Measurements from ENCODE around the gene SVOPL.

Gene SVOPL

DNA sequence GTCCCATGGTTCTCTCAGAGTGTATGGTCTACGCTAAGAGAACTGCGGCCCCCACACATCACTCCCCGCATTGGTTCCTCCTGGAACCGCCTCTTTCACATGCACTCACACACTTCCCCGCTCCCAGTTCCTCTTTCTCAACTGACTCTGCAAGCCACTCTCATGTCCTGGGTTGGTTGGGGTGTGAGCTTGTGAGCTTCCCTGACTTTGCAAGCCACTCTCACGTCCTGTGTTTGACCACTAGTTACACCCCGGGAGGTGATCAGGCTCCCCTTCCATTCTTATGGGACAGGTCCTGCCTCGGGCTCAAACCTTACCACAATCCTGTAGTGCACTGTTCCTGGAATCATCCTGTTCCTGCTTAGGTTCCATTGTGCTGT lies 136.1 kb downstream of the SVOPL start:
- DNase-seq = no peak

DNA sequence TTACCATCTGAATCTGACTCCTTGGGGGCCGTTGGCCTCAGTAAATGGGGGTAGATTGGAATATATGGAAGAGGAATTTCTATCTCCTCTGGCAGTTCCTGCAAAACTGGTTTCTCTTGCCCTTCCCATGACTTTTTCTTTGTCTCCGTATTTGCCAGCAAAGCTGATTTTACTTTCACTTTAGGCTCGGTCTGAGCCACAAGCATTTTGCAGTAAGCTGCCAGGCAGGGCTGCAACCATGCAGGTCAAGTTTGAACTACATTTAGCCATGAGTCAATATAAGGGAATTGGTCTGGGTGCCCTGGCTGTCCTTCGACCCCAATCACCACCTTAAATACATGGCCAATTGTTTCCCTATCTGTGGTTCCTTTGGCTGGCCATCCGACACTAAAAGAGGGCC lies 136.8 kb downstream of the SVOPL start:
- no peak for DNase-seq

DNA sequence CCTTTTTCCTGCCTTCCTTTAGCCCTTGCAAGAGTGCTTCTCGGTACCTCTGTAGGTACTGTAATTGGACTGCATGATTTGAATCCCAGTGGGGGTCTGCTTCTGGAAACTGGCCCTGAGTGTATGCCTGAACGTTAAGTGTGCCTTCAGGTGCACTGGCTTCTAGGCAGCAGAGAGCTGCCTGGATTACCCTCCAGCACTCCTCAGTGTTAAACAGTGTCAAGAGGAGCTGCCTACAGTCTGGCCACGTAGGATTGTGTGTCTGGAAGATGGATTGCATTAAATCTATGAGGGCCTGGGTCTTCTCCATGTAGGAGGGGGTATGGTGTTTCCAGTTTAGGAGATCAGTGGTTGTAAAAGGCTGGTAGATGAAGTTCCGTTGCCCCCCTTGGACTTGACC lies 137.4 kb downstream of the SVOPL start:
- no peak for DNase-seq

DNA sequence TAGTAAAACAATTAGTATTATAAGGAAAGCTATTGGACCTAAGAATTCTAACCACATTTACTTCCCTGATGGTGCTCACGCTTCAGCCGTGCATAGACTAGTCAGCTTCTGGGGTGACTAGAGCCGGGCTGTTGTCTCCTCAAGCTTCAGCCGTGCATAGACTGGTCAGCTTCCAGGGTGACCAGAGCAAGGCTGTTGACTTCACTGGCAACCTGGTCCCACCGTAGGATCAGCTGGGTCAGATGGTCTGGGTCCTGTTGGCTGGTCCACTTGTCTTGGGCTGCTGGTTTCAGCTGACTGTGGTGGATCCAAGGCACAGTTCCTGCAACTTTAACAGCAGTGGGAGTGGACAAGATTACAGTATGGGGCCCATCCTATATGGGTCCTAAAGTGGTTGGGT lies 141.7 kb downstream of the SVOPL start:
- DNase-seq = no peak

DNA sequence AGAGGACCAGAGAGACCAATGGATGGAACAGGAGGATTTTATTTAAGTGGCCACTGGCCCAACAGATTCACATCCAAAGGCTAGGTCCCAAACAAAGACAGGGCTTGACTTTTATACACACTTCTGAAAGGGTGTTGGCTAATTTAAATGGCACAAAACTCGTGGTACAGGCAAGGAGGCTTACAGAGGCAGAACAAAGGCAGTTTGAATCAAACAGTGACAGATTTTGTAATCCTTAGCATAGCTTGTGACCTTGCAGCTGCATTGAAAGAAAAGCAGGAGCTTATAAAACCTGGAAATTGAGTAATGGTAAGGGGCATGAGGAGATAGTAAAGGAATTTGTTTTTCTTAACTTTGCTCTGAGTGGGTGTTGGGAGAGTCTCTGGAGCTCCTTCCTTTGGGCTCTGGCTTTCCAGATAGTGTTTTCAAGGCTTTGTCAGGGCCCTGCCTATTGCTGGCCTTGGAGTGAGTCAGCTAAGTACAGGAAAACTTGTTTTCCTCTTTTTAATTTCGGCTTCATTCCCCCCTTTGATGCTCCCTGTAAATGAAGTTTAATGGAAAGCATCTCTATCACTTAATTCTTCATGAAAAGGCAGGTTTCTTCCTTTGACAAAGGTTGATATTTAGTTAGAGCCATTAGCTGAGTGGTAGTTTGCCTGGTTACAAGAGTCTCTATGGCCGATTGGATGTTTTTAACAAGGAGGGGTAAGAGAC lies 144.2 kb downstream of the SVOPL start:
- no peak for DNase-seq

DNA sequence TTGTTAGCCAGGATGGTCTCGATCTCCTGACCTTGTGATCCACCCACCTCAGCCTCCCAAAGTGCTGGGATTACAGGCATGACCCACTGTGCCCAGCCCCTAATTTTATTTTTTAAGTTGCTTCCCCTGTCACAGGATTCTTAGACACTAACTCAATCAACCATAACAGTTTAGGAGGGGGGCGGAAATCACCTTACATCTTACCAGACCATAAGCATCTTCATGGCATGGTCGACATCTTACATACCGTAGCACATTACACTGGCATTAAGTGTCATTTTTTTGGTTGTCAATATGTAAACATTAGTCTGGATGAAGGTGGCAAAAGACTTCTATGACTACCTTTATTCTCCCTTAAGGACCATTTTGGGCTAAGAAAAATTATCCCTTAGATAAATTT lies 145.5 kb downstream of the SVOPL start:
- no peak for DNase-seq

DNA sequence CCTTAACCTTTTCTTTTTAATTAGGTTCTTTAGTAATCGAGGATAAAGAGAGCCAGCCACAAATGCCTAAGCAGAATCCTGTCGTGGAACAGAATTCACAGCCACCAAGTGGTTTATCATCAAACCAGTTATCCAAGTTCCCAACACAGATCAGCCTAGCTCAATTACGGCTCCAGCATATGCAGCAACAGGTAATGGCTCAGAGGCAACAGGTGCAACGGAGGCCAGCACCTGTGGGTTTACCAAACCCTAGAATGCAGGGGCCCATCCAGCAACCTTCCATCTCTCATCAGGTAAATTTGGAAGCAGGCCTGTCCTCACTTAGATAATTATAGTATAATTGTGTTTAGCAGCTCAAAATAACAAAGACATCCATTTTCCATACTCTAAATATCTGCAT lies 146.5 kb downstream of the SVOPL start:
- DNase-seq = no peak

DNA sequence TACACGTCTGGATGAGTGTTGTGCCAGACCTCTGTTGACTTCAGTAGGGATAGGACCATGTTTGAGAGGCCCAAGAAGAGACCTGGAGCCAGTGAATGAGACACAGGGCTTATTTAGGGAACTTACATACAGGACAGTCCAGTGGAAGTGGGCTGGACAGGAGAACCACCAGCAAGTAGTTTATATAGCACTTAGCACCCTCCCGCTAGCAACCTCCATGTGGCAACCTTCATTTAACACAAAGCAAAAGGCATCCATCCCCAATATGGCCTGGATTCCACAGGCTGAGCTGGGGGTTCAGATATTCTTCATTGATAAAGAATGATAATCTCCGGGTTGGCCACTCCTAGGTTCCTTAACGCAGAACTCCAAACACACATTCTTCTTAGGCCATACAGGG lies 147.4 kb downstream of the SVOPL start:
- DNase-seq = no peak

DNA sequence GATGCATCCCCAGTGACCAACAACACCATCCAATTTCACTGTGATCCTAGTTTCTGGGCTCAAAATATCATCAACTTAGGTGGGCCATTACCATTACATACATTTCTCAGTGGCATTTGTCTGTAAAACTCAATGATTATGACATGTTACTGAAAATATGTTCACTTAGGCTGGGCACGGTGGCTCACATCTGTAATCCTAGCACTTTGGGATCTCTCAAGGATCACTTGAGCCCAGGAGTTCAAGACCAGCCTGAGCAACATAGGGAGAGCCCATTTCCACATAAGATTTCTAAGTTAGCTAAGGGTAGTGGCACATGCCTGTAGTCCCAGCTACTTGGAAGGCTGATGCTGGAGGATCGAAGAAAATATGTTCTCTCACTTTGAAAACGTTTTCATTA lies 150.1 kb downstream of the SVOPL start:
- DNase-seq = no peak

DNA sequence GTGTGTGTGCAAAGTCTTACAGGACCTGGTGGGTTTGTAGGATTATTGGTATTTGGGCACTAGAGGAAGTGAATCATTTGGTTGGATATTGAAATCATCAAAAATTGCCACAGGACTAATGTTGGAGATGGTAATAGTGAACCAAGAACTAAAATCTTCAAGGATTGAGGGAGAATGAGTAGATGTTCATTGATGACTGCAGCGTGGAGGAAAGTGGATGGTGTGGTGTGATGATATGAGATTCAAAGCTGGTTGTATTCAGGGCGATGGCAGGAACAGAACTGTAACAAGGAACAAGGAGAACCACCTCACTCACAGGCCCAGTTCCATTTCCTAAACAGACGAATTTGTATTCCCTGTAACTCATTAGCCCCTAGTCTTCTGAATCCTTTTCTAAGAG lies 150.8 kb downstream of the SVOPL start:
- DNase-seq = no peak

DNA sequence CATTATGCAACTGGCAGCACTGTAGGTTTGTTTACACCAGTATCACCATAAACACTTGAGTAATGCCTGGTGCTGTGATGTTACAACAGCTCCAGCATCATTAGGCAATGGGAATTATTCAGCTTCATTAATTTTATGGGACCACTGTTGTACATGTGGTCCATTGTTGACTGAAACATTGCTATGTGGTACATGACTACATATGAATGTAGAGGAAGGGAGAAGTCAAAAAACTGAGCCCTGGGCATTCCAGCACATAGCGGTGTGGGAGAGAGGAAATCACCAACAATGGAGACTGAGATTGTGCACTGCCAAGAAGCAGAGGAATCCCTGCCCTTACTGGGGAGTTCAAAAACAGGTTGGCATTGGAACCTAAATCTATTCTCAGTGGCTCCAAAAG lies 152.1 kb downstream of the SVOPL start:
- DNase-seq = no peak

DNA sequence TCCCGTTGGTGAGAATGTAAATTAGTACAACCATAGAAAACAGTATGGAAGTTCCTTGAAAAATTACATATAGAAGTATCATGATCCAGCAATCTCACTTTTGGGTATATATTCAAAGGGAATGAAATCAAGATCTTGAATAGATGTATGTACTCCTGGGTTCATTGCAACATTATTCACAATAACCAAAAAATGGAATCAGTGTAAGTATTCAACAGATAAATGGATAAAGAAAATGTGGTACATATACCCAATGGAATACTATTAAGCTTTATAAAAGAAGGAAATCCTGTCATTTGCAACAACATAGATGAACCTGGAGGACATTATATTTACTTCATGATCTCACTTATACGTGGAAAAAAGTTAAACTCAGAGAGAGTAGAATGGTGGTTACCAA lies 154.3 kb downstream of the SVOPL start:
- DNase-seq = no peak

DNA sequence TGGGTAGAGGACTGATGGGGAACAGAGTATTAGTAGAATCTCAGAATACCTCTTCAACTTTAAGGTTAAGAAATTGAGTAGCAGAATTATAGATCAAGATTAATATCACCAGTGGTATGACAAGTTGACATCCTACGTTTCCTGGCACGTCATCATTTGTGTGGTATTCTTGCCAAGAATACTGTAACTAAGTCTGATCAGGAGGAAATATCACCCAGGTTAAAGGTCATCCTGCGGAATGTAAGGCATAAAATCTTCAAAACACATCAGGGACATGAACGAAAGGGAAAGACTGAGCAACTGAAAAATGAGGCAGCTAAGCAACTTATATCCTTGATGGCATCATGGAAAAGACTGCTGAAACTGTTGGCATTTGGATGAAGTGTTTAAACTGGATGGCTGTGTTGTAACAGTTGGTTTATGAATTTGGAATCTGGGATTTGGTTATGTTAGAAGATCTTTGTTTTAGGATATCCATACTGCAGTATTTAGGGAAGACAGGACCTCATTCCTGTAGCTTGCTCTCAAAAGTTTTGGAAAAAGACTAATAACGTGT lies 155.0 kb downstream of the SVOPL start:
- DNase-seq = no peak

DNA sequence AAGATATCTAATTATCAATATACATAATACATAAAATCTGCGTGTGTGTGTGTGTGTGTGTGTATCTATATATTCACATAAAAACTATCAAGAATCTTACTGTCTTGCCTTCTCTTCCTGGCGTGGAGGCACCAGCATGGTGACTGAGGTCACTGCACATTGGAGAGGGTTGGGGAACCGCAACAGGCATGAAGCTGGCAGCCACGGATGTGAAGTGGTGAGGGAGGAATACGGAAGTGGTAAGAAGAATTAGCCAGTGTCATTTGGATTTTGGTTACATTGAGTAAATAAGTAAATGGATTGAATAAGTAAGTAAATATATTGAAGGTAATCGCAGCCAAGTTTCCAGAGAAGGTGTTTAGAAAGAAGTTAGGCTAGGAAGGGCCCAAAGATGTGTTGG lies 156.0 kb downstream of the SVOPL start:
- DNase-seq = no peak

Measured in amygdala (tissue), 56 donors.